ENCODE results near the gene COL28A1.

Gene COL28A1

DNA sequence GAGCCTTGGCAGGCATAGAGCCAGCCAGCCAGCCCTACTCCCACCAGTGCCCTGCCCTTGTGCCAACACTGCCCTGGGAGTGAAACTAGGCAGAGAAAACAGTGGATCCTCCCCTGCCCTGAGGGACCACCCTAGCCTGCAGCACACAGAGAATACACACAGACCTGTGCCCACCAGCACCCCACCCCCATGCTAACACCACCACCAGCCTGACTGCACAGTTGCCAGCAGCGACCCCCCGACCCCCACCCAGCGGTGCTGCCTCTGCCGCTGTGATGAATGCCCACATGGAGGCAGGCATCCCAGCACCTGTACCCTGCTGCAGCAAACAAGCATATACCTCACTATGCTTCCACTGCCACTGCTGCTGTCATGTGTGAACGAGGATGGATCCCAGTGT lies 21.6 kb upstream of the COL28A1 start:
- DNase-seq, result no peak

DNA sequence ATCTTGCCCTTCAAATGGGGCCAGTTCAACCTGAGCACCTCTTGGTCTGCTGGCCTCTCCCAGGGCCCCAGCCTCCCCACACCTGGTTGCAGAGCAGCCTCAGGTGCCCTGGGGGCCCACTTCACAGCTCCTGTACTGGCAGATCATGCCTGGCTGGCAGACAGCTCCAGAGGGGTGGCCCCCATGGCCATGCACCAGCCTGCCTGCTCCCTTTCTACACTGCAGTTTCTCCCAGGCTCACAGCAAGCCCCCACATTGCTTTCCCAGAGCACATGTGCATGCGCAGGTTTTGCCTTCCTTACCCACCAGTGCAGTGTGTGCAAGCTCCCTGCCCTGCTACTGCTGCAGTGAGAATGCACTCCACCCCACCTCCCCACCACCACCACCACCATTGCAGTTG lies 21.2 kb upstream of the COL28A1 start:
- no peak for DNase-seq

DNA sequence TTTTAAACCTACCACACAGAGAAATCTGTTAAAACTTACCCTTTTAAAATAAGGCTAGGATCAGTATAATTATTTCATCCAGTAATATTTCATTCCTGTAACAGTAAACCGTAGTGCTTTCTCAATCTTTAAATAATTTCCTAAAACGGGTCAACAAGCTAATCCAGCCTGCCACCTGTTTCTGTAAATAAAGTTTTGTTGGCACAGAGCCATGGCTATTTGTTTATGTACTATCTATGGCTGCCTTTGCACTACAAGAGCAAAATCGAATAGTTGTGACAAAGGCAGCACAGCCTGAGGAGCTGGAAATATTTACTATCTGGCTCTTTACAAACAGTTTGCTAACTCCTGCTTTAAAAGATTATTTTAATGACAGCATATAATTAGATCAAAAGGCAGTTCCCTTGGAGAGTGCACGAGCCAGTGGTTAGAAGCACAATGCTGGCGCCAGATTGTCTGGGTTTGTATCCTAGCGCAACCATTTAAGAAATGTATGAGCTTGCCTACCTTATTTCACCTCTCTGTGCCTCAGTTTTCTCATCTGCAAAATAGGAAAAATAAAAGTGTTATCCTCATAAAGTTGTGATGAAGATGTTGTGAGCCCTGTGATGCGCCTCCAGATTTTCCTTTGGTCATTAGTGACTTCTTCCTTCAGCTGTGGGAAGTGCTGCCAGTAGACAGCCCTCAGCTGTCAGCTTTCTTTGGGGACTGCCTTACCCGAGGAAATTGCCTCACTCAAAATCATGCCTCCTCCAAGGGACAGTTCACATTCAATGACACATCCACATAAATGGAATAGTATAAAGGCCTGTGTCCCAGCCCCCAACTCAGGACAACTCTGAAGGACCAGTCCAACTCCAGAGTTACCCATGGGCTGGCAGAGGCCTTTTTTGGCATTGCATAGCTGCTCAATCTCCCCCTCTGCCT lies 19.2 kb upstream of the COL28A1 start:
- DNase-seq, result no peak

DNA sequence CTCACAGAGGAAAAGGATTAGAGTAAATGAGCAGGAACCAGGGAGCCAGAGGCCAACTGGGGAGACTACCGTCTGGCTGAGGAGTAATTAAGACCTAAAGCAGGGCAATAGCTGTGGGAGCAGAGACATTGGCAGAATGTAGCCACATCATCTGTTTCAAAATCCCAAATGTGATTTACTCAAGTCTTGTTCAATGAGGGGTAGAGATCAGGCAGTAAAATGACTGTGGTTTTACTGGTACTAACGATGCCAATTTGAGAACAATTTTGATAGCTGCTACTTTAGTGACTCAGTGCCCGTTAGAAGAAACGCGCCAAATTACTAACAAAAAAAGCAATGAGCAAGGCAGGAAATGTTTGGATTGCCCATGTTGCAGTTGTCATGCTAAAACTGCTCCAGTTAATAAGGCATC lies 18.4 kb upstream of the COL28A1 start:
- no peak for DNase-seq

DNA sequence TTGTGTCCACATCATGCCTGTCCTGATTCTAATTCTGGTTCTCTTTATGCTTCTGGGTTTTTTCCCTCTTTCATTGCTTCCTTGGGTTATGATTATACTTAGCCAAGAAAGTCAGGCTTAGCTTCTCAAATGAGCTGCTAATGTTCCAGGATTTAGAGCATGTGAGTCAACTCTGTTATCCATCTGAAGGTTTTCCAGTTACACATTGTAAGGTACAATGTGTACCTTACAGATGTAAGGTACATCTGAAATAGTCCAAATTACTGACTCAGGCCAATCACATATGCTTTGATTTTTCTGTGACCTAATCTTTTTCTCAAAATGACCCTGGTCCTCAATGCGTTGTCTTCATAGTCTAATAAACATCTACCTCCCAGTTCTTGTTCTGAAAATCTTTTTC lies 17.7 kb upstream of the COL28A1 start:
- no peak for DNase-seq

DNA sequence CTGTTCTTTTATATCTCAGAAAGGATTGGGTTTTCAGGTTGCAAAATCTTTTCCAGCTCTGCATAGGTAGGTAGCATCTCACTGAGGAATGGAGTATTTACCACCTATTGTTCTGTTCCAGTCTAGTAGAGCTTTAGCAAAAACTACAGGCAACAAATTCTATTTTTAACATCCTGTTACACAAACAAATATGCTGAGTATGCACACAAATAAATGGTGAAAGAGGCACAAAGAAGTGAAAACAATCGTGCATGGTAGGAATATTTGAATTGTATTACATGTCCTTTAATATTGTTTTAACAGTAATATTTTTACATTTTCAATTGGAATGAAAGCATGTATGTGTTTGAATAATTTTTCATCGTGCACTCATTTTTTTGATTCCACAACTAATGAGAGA lies 16.5 kb upstream of the COL28A1 start:
- DNase-seq, result no peak

DNA sequence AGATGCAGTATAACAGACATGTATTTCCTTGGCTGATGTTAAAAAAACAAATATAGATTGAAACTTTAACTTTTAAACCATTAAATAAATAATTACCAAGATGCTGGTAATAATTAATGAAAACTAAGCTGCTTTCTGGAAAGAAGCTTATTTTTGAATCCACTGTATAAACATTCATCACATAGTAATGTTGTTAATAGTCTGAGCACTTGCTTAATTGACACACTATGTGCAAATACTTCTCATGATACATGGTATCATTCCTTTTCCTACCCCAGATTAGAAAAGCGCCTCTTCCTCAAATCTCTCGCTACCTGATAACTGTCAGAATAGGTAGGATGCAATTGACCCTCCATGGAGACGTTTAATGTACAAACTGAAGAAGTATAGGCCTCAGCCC lies 15.0 kb upstream of the COL28A1 start:
- no peak for DNase-seq

DNA sequence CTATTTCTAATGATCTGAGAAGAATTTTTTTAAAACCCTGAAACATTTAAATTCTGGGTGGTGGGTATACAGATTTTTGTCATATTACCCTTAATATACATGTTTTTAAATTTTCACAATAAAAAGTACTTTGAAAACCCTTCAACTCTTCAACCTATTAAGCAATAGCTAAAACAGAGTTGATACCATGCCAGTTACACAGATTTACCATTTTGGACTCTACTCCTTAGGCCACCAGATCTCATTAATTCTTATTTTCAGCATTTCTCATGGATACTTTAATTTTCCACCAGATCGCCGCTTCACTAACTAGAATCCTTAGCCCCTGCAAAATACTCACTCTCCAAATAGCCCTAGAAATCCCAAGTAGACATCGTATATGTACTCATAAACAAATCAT lies 12.7 kb upstream of the COL28A1 start:
- no peak for DNase-seq

DNA sequence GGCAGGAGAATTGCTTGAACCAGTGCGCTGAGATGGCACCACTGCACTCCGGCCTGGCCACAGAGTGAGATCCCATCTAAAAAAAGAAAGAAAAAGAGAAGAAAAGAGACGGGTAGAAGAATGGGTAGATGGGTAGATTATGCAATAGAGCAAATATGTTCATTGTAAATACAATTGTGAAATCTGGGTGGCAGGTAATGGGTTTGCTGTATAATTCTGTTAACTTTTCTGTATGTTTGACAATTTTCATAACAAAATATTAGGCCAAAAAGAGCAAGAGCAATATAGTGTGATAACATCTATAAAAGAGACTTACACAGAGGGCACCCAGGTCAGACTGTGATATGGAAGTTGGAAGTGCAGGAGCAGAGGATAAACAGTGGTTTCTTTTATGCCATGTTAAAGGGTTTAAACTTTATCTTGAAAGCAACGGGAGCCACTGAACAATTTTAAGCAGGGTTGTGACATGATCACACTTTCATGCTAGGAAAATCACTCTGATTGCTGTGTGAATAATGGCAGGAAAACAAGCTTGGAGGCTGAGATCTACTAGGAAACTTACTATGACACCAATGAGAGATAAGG lies 6.7 kb upstream of the COL28A1 start:
- DNase-seq, result no peak

DNA sequence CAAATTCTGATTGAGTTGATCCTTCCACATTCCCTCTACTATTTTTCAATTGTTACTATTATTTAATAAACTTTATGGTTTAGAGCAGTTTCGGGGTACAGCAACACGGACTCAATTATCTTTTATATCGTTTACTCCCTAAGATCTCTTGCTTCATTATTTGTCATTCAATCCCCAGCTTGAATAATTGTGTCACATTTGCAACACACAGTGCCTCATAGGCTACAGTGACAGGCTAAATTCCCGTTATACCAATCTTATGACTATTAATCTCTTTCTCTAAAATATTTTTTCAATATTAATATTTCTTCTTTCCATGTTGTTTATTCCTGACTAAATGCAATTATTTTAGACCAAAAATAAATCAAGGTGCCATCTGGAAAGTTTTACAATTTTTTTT lies 4.0 kb upstream of the COL28A1 start:
- no peak for DNase-seq

DNA sequence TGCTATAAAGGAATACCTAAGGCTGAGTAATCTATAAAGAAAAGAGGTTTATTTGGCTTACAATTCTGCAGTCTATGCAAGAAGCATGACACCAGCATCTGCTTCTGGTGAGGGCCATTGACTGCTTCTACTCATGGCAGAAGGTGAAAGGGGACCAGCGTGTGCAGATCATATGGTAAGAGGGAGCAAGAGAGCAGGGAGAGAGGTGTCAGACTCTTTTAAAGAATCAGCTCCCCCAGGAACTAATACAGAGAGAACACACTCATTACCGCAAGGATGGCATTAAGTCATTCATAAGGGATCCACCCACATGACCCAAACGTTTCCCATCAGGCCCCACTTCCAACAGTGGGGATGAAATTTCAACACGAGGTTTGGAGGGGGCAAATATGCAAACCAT lies 3.5 kb upstream of the COL28A1 start:
- DNase-seq, result no peak

DNA sequence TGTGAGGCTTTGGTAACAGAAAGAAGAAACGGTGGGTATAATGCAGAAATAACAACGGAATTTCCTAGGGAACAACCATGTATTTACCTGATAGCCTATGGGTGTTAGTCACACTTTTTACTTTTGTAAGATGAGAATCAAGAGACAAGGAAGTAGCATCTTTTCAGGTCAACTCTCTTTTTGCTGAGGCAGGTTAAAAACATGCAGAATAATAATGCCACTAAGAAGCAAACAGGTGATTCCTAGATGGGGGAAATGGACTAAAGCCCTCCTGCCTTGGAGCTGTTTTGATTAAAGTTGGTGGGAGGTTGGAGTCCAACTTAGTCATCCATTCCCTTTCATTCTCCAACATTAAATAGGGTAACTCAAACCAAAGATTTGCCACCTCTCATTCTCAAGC lies 2.0 kb upstream of the COL28A1 start:
- no peak for DNase-seq

DNA sequence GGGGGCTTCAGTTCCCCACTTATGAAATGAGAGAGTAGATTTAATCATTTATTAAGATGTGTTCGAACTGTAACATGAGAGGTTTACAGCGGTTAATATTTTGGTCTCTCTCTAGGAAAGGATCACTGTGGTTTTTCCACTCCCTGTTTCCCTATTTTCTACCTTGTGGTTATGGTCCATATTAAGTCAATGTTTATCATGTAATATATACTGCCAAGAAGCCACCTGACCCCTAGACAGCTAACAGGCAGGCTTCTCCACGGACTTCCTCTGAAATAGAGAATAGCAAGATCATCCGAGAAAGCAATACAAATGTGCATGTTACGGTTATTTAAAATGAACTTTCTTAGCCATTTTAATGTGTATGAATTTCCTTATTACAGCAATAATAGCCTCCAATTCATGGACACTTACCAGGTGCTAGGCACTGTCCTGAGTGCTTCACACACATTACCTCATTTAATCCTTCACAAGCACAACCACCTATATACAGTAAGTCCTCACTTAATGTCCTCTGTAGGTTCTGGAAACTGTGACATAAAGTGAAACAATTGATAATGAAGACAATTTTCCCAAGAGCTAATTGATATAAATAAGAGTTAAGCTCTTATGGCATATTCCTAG lies 835 bp upstream of the COL28A1 start:
- no peak for DNase-seq

DNA sequence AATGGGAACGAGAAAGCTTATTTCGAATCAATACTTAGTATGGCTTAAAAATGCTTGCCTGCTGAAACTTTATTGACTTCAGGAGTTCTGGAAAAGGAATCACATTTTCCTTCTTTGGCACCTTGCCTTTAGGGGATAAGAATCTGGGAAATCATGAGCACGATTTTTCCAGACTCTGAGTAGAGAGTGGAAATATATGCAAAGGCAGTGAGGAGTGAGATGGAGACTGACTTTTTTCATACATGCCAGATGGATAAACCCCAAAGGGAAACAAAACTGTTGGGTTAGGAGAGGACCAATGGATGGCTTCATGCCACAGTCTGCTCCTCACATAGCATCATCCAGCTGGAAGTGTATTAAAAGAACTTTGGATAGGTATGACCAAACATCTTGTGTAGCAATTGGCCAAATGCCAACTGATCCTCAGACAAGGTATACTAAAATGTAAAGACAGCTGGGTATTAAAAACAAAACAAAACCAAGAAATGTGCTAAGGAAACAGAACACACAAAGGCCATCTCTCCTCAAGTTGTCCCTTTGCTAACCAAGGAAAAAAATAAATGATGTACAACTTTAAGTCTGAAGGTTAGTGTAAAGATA lies 1.7 kb downstream of the COL28A1 start:
- no peak for DNase-seq

DNA sequence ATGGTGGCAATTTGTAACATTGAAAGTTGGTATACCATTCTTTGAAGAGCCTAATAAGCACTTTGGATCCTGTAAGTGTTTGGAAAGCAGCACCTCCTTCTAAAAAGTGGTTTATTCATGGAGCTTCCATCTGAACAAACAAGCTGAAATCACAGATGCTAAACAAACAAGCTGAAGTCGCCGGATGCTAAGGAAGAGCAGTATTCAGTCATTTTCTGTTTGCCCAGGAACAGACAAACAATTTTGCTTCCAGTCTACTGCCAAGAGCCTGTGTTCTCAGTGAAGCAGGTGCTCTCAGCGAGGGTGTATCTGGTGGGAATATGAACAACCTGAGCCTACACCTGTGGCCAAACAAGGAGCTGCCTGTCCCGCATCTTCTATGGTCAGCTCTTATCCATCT lies 6.3 kb downstream of the COL28A1 start:
- no peak for DNase-seq

DNA sequence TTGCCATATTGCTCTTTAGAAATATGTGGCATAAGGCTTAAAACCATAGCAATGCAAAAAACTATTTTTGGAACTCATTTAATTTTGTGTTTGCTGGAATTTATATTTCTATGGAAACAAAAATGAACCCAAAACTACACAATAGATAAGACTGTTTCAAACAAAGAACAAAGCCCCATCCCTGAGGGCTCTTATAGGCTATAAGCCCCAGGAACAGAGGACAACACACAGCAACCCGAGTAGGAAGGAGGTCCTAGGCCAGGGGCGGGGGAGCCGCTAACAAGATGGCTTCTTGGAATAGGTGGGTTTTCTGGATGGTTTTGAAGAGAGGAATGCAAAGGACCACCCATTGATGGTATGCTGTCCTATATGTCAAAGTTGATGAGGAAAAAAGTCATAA lies 8.6 kb downstream of the COL28A1 start:
- no peak for DNase-seq

DNA sequence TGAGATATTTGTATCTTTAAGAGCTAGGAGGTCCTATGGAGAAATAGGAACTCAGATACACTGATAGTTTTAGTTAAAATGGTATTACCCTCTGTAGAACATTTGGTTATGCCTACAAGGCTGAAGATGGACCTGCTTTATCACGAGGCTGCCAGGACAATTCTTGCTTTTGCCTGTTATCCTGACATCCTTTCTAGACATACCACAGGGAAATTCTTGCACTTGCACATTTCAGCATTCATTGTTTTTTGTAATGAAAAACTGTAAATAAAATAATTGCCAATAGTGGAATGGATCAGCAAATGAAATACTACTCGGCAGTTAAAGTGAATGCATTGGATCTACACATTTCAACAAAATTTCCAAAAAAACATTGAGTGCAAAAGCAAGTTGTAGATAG lies 9.7 kb downstream of the COL28A1 start:
- DNase-seq, result no peak

DNA sequence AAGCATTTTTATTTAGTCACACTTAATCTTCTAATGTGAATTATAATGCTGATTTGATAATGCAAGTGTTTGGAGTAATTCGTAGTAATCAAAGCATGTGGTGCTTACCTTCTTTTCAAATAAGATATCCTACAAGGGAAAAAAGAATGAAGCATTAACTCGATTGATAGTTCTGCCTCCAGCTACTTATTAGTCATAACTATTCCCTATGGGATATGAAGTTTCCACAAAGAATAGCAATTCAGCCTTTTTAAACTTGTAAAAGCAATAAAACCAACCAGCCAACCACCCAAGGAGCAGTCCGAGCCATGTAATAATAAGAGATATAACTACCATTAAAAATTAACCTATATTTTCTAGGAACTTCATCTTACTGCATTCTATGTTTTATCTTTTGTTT lies 11.6 kb downstream of the COL28A1 start:
- DNase-seq, result no peak

DNA sequence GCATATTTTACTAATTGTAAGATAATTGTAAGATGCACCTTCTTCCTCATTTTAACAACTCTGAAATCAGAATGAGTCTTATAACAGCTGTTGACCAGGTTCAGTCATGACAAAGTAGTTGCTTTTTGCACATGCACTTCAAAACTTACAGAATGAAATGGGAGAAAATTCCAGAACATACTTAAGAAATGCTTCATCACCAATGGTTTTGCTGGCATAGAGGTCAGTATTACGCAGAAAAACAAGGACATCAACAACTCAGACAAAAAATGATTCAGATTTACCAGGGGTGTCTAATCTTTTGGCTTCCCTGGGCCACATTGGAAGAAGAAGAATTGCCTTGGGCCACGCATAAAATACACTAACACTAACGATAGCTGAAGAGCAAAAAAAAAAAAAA lies 13.3 kb downstream of the COL28A1 start:
- no peak for DNase-seq

DNA sequence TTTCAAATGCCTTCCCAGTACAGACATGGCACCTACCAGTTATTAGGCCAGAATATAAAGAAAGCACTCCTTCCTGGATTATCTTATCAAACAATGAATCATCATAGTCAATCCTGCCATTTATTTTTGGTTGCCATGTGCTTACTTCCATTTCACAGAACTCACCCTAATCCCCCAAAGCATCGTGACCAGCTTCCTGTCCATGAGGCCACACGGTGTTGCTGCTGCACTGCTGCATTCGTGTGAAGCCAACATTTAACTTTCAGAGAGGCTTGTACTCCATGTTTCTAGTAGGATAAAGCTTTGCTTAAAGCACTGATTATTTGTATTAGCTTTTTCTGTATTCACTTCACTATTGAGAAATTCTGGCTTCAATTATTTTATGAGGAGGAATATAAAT lies 14.4 kb downstream of the COL28A1 start:
- no peak for DNase-seq

DNA sequence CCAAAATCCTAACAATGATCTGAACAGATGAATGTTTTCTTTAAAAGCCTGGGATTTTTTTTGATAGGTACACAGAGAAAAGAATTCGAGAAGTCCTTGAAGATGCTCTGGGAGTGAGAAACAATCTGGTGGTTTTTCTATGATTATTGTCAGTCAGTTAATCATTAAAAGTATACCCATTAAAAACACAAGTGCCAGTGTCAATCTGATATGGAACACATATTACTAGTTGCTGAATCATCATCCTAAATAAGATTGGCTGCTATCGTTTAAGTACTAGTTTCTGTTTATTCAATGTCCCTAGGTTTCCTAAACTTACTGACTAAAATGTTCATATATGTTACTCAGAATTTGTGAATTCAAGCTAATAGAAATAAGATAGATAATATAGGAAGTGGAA lies 16.1 kb downstream of the COL28A1 start:
- no peak for DNase-seq

DNA sequence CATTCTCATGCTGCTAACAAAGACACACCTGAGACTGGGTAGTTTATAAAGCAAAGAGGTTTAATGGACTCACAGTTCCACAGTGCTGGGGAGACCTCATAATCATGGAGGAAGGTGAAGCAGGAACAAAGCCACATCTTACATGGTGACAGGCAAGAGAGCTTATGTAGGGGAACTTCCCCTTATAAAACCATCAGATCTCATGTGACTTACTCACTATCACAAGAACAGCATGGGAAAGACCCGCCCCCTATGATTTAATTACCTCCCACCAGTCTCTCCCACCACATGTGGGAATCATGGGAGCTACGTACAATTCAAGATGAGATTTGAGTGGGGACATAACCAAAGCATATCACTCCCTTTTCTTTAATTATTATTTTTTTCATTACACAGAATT lies 16.6 kb downstream of the COL28A1 start:
- no peak for DNase-seq

DNA sequence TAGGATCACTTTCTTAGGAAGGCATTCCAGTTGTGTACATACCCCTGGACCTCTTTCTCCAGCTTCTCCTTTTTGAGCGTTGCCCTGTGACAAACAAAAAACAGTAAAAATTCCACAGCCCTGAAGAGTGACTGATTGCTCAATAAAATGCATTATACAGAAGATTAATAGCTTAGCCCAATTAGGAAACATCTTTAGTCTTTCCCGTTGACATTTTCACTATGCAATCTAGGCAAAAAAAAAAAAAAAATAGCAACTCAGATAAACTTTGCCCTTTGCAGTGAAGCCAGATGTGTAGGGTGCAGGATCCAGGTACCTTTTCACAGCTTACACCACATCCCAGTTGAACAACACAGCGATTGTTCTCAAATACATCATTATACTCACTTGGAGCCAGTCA lies 17.9 kb downstream of the COL28A1 start:
- no peak for DNase-seq

DNA sequence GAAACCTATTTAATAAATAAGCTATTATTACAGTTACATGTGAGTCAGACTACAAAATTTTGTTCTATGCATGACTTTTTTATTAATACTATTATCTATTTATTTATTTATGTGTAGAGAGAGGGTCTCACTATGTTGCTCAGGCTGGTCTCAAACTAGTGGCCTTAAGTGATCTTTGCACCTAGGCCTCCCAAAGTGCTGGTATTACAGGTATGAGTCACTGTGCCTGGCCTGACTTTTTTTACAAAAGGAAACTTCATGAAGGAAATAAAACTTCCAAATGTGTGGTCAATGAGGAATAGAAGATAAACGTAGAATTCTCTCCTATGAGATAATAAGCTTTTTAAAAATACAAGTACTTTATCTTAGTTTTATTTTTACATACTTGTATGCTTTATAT lies 19.0 kb downstream of the COL28A1 start:
- DNase-seq, result no peak
